DMS53 treated with DMSO at 0.1 percent for 48 hours (cell line): ENCODE data around the gene GRM8.

ENCODE experiments used
- DNase-seq: peaks from one replicate; lab custom pipeline; 2025; ENCODE audit not compliant: unreplicated experiment; lab: John Stamatoyannopoulos, UW

The GRM8 gene

DNA sequence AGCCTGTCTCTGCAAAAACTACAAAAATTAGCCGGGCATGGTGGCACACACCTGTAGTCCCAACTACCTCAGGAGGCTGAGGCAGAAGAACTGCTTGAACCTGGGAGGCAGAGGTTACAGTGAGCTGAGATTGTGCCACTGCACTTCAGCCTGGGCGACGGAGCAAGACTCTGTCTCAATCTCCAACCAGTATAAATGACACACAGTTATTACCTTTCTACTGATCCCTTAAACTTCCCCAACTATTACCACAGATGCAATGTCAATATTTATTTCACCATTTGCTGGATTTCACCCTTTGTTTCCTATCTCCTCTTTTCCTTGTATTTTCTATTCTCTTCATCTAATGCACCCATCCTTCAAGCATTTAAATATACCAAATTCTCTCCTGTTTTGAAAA lies 431.8 kb downstream of the GRM8 start:
- no peak for DNase-seq

DNA sequence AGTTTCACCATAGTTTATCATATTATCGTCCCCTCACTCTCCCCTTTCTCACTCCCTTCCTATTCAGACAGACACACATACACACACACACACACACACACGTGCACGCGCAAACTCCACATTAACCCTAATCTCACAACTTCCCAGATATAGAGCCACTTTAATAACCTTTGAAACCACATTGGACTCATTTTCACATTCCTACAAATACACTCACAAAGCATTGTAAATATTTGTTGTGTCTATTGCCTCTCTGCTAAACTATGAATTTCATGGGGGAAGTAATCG lies 433.6 kb downstream of the GRM8 start:
- no peak for DNase-seq

DNA sequence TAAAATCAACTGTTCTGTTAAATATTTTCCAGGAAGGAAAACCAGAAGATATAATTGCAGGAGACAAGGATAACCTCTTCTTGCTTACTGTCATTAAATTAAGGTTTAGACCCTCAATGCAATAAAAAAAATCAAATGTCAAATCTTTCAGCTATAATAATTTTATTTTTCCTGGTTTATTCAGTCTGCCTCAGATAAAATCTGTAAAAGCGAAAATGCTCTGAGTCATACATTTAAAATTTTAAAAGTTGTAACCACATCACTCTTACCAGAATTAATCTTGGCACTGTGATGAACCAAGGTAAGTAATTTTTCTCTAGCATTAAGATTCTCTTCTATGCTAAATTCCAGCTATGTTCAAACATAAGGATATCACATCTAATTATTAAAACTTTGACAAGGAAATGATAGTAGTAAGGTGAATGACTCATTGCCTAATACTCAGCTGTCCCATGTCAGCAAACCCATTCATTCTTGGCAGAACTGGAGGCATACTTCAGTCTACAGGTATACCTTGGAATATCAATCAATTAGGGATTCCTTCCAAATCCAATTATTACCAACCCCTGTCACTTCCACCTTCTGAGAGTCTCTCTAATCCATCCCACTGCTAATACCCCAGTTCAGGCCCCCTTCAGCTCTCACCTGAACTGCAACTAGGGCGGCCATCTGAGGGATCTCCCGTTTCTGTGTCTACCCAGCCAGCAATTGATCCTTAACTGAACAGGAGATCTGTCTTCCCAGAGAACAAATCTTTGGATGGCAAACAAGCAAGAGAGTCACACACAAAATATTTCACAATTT lies 434.1 kb downstream of the GRM8 start:
- no peak for DNase-seq

DNA sequence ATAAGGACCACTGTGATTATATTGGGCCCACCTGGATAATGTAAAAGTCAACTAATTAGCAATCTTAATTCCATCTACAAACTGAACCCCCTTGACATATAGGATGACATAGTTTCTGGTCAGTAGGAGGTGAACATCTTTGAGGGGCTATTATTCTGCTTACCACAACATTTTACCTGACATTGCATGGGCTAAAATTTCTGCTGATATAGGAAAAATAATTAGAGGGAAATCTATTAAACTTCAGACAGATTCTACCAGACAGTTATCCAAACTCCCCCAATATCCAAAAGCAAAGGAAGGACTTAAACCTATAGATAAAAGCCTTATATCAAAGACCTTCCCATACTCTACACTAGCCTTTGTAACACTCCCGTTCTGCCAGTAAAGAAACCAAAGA lies 443.6 kb downstream of the GRM8 start:
- no peak for DNase-seq

DNA sequence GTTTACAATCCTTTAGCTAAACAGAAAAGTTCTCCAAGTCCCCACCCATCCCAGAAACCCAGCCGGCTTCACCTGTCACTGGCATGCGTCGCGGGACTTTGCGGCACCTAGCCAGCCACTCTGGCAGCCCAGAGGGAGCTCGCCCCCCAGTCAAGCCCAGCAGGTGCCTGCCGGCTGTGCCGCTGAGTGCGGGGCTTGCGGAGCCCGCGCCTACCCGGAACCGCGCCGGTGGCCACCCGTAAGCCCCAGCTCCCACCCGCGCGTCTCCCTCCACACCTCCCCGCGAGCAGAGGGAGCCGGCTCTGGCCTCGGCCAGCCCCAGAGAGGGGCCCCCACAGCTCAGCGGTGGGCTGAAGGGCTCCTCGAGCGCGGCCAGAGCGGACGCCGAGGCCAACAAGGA lies 446.1 kb downstream of the GRM8 start:
- no peak for DNase-seq

DNA sequence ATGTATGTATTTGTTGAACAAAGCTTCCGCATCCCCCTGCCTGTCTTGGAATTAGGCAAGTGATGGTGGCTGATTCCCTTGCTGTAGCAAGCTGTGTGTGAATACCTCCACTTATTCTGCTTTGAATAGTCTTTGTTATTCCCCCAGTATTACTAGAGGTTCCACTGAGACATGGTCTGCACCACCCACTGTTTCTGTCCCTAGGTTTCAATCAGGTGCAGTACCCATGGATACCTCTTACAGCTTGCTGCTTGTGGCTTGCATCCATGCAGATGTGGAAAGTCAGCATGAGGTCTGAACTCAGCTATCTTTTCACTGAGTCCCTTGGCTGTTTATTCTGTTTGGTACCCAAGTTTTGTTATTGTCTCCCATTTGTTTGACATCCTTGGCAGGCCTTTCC lies 447.4 kb downstream of the GRM8 start:
- DNase-seq: no peak

DNA sequence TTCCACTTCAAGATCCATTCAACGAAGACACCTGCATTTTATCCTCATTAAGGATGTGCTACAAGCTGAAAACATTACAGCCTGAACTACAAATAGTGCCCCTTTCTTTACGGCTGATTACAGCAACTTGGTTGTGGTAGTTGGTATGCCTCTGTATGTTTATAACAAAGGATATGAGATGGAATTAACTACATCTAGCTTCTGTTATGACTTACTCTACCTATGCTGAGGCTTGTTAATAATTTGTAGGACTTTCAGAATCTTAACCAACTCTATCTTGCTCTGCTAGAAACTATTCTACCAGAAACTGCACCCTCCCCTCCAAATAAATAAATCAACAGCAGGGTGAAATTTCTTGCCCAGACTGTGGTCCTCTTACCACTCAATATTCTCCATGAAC lies 448.1 kb downstream of the GRM8 start:
- no peak for DNase-seq

DNA sequence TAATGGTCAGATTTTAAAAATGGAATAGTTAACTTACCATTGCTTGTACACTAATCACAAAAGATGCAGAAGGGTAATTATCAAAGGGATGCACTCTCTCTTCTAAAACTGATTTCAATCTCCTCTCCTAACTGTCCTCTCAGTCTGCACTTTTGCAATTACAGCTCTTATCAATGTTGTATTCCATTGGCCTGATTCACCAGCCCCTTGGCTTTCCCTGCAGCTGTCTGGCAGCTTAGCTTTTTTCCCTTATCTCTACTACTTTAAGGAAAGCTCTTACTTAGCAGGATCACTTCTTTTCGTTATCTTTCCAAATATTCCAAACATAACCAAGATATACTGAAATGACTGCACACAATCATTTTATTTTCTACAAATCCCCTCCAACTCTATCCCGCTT lies 448.8 kb downstream of the GRM8 start:
- DNase-seq: no peak

DNA sequence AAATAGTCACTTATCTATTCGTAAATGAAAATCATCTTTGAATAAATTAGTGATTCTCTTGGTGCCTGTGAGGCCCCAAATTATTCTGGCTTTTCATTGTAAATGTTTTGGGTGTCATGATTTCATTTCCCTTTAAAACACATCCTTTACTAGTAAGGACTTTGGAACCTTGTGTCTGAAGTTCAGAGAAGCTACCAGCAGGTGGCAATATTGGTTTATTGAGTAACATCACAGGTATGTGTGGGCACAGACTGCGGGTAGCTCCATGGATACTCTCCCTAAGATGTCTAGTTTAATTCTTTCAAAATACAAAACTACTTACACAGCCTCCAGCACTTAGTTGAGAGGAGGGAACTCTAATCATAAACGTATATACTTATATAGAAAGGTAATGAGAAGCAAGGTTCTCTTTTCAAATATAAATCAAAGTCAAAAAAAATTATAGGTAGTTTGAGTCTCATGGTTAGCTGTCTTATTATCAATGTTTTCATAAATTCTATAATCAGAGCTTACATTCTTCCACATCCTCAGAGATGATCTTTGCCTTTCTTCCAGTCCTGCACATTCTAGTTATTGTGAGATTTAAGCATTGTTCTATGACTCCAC lies 449.6 kb downstream of the GRM8 start:
- peak; percentile 92 for DNase-seq

DNA sequence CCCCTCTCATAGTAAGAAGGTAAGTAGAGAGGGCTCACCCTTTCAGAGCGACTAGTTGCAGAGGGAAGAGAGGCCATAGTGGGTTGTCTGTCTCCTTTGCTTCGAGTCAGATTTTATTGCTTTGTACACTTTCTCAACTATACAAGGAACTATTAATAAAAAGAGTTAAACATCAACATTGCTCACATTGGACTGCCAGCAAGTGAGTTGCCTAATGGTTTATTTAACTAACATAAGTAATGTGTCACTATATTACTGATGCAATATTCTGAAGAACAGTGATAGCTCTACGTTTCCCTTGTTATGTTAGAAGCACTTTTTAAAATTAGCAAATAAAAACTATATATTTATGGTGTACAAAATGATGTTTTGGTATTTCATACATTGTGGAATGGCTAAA lies 451.0 kb downstream of the GRM8 start:
- no peak for DNase-seq

DNA sequence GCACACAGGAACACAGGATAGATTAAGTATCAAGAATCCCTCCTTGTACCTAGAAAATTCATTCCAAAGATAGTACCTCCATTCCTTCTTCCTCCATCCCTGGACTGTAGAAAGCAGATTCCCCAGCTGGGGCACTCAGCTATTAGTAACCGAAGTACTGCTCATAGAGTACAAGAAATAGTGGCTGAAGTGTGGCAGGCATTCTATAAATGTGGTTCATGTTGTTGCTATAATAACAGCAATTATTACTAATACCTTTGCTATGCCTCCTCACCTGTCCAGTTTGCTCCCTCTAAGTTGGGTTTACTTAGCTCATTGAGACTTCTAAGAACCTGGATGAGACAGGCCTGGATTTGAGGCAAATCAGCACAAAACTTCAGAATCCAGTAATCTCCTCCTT lies 453.2 kb downstream of the GRM8 start:
- DNase-seq: no peak

DNA sequence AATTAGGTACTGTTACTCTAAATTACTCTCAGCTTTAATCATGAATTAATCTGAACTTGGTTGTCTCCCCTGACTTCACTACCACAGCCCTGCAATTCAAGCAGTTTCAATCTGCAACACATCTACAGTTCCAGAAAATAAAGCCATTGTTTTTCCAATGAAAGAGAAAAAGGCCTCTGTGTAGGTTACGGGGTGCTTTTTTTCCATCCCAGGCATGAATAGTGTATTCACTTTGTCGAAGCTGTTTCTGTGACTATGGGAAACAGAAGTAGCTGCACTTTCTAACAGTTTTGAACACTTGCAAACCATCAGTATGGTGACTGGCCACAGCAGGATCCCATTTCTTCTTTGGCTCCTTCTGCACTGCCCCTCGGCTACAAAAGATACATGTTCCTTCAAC lies 460.2 kb downstream of the GRM8 start:
- no peak for DNase-seq

DNA sequence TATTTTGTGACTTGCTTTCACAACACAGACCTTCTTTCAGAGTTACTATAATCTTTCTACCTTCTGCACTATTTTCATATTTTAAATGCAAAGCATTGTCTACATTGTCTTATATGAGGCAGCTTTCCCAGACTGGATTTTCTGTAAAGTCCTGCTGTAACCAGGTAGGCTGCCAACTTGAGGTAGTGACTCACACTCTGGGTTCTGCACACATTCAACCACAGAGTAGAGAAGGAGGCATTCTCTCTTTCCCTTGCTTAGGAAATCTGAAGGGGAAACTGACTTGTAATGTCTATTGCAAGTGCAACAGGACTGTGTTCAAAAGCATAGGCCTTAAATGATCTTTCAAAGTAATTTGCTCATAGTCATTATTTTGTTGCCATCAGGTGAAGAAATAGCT lies 461.4 kb downstream of the GRM8 start:
- DNase-seq: no peak

DNA sequence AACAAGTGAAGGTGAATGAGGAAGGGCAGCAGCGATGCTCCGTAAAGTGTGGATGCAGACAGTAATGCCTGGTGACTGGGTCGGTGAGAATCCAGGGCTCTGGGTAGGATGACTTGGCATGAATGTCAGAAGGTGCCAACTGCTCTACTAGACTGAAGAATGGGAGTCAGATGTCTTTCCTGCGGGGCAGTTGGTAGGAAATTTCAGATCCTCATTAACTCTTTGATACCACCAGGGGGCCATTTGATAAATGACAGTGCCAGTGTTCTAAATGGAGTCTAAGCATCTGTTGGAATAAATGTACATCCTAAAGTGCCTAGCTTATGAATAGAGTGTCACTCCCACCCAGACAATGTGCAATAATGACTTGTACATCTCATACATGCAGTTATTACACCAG lies 462.0 kb downstream of the GRM8 start:
- DNase-seq: no peak

DNA sequence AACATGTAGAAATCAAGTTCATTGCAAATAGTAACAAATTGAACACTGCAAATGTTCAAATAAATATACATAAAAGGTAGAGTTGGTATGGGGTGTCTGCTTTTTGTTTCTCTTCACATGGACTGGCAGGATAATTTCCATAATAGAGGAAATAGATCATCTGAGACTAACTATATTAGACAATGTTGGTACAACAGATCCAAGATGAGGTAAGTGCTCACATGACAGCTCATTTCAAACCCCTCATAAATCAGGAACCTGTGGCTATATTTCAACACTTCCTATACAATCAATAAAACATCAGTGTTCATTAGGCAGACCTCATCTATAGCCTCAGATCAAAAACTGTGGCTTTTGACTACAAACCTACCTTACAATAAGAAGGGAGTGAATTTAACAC lies 469.1 kb downstream of the GRM8 start:
- DNase-seq: no peak

DNA sequence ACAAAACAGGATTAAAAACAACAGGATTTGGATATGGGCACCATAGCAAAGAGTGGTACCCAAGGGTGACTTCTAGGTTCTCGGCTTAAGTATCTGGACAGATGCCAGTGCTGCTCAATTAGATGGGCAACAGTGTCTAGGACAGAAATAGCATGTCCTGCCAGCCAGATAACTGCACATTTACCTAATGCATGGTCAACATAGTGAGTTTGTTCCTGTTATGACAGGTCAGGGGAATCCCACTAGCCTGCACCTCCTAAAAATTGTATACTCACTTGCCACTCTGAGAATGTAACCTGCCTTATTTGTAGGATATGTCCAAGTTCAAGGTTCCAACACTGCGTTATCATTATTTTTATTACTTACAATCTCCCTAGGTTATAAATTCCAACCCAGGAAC lies 471.7 kb downstream of the GRM8 start:
- DNase-seq: peak; percentile 48

DNA sequence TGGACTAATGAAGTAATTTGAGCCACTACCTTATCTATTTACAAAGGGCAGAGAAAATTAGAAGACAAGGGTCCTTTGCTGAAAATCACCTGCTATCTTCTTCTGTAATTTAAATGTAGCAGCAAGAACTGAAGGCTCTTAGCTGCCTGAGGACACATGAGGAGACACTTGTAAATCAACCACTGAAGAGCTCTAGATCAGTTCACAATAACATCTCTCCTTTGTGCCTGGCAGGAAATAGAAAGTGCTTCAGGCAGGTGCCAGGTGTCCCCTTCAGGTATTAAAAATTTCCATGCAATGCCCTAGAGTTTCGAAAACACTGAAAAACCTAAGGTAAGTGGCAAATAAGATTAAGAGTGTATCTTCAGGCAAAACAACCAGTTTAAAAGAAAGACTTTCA lies 474.6 kb downstream of the GRM8 start:
- peak; percentile 99 for DNase-seq

DNA sequence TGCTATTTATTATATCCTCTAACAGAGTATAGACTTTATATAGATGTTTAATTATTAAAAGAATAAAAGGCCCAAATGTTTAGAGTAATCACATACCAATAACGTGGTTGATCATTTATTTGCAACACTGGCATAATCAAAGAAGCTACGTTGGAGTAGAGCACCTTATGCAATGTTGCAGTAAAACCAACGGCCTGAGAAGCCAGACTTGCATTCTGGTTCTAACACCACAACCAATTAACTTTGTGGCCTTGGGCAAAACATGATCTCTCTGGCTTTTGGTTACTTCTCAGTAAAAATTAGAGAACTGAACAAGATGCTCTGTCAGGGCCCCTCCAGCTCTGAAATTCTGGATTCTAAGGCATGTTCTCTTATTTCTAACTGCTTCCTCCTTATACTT lies 476.2 kb downstream of the GRM8 start:
- DNase-seq: no peak

DNA sequence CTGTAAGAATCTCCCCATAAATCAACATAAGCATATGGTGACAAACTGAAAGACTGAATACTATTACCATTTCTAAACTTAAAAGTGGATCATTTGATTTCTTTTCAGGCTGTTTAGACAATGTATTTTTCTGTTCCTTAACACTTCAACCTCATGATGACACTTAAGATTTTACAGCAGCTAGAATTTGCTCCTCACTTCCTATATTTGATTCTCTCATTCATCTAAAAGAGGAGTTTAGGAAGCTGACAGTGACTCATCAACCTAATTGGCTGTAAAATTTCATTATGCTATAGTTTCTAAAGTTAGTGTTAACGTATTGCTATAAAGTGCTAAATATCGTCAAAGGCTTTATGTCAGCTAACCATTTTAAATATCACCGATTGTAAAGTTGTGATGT lies 478.7 kb downstream of the GRM8 start:
- DNase-seq: no peak

DNA sequence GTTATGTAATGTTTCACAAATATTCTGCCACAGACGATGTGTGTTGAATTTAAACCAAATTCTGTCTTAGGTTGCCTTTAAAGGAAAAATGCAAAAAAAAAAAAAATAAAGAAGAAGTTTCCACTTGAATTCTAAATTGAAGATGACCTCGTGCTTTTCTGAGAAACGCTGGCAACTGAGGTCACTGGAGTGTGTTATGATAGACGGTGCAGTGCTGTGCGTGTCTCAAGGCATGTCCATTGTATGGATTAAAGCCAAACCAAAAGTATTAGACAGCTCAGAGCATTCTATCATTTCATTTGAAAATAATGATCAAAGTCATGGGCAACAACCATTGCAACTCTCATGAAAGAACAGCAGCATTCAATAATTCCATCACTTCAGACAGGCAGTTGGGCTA lies 483.9 kb downstream of the GRM8 start:
- DNase-seq: no peak

DNA sequence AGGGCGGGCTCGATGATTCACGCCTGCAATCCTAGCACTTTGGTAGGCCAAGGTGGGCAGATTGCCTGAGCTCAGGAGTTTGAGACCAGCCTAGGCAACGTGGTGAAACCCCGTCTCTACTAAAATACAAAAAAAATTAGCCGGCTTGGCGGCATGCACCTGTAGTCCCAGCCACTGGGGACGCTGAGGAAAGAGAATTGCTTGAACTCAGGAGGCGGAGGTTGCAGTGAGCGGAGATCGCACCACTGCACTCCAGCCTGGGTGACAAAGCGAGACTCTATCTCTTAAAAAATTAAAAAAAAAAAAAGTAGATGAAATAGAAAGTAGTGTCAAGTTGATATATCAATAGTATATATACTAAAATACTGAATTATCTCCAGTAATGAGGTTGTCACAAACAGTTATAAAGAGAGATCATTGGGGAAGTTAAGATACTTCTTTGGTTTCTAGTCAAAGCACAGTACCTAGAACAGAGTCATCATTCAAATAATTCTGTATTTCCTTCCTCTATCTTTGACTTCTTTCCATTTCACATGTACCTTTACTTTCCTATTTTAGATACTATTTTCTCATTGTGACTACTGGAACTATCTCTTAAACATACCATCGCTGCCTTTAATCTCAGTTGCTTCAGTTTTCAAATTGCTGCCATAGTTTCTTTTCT lies 491.7 kb downstream of the GRM8 start:
- DNase-seq: no peak

DNA sequence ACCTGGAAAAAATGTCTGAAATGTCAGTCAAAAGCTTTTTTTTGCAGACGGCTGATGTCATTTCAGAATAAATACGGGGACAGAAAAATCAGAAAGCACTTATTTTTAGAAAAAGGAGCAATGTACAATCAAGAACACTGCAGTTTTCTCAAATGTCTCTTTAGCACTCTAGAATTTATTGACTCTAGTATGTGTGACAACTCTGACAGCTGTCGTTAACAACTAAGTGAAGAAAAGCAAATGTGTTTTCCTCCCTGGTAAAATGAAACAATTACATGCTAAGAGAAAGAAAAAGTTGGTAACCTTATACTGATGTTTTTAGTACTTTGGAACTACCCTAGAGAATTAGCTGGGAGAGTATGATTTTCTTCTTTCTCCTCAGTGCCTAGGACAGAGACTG lies 497.4 kb downstream of the GRM8 start:
- no peak for DNase-seq
